Measurements from ENCODE around the gene GDPGP1. TPM values are rescaled to one million over a fixed set of nuclear protein-coding genes. Genes with fewer than 3 reads are reported as not detected.

Gene GDPGP1
- total and polyA plus RNA-seq, 2 experiments from 2014 or later = 0.61 to 3.8 TPM

DNA sequence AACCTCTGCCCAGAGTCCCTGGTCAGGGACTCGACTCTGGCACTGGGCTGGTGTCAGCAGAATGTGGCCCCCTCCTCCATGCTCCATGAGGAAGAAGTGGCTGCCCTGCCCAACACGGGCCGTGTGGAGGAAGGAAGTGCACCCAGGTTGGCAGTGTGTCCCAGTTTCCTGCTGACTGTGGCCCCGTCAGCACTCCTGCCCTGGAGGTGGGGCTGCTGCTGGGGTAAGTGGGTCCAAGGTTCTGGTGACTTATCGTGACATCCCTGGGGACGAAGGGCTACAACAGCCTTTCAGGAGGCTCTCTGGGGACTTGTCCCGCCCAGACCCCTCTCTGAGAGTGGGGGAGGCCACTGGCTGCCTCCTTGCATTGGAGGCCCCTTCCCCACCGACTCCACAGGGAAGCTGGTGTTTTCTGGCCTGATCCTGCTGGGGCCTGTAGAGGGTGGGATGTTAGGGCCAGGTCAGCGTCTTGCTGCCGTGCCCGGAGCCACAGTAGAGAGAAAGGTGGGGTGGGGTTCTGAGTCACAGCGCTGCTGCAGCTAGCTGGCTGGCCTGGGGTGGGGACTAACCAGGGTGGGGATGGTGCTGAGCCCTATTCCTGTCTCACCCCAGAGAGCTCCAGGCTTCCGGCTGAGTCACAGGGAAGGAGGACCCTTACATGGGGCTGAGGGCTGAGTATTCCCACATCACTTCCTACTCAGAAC lies 22.4 kb upstream of the GDPGP1 start (continued):
- TF ChIP-seq, protein P1, sequence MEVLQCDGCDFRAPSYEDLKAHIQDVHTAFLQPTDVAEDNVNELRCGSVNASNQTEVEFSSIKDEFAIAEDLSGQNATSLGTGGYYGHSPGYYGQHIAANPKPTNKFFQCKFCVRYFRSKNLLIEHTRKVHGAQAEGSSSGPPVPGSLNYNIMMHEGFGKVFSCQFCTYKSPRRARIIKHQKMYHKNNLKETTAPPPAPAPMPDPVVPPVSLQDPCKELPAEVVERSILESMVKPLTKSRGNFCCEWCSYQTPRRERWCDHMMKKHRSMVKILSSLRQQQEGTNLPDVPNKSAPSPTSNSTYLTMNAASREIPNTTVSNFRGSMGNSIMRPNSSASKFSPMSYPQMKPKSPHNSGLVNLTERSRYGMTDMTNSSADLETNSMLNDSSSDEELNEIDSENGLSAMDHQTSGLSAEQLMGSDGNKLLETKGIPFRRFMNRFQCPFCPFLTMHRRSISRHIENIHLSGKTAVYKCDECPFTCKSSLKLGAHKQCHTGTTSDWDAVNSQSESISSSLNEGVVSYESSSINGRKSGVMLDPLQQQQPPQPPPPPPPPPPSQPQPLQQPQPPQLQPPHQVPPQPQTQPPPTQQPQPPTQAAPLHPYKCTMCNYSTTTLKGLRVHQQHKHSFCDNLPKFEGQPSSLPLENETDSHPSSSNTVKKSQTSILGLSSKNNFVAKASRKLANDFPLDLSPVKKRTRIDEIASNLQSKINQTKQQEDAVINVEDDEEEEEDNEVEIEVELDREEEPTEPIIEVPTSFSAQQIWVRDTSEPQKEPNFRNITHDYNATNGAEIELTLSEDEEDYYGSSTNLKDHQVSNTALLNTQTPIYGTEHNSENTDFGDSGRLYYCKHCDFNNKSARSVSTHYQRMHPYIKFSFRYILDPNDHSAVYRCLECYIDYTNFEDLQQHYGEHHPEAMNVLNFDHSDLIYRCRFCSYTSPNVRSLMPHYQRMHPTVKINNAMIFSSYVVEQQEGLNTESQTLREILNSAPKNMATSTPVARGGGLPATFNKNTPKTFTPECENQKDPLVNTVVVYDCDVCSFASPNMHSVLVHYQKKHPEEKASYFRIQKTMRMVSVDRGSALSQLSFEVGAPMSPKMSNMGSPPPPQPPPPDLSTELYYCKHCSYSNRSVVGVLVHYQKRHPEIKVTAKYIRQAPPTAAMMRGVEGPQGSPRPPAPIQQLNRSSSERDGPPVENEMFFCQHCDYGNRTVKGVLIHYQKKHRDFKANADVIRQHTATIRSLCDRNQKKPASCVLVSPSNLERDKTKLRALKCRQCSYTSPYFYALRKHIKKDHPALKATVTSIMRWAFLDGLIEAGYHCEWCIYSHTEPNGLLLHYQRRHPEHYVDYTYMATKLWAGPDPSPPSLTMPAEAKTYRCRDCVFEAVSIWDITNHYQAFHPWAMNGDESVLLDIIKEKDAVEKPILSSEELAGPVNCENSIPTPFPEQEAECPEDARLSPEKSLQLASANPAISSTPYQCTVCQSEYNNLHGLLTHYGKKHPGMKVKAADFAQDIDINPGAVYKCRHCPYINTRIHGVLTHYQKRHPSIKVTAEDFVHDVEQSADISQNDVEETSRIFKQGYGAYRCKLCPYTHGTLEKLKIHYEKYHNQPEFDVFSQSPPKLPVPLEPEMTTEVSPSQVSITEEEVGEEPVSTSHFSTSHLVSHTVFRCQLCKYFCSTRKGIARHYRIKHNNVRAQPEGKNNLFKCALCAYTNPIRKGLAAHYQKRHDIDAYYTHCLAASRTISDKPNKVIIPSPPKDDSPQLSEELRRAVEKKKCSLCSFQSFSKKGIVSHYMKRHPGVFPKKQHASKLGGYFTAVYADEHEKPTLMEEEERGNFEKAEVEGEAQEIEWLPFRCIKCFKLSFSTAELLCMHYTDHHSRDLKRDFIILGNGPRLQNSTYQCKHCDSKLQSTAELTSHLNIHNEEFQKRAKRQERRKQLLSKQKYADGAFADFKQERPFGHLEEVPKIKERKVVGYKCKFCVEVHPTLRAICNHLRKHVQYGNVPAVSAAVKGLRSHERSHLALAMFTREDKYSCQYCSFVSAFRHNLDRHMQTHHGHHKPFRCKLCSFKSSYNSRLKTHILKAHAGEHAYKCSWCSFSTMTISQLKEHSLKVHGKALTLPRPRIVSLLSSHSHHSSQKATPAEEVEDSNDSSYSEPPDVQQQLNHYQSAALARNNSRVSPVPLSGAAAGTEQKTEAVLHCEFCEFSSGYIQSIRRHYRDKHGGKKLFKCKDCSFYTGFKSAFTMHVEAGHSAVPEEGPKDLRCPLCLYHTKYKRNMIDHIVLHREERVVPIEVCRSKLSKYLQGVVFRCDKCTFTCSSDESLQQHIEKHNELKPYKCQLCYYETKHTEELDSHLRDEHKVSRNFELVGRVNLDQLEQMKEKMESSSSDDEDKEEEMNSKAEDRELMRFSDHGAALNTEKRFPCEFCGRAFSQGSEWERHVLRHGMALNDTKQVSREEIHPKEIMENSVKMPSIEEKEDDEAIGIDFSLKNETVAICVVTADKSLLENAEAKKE (CRISPR knock-in tag; IDR thresholded peaks at IDR 0.05) = no peak
- TF ChIP-seq ZNF114 (CRISPR knock-in tag; IDR thresholded peaks at IDR 0.05) = no peak
- no peak for TF ChIP-seq STAT1 (IDR thresholded peaks at IDR 0.05; ENCODE audit: unreplicated experiment)
- no peak for TF ChIP-seq EZH2 (IDR thresholded peaks at IDR 0.05; ENCODE audit: low read depth, unreplicated experiment)
- no peak for TF ChIP-seq POLR2AphosphoS5 (IDR thresholded peaks at IDR 0.05; ENCODE audit: low read depth)

DNA sequence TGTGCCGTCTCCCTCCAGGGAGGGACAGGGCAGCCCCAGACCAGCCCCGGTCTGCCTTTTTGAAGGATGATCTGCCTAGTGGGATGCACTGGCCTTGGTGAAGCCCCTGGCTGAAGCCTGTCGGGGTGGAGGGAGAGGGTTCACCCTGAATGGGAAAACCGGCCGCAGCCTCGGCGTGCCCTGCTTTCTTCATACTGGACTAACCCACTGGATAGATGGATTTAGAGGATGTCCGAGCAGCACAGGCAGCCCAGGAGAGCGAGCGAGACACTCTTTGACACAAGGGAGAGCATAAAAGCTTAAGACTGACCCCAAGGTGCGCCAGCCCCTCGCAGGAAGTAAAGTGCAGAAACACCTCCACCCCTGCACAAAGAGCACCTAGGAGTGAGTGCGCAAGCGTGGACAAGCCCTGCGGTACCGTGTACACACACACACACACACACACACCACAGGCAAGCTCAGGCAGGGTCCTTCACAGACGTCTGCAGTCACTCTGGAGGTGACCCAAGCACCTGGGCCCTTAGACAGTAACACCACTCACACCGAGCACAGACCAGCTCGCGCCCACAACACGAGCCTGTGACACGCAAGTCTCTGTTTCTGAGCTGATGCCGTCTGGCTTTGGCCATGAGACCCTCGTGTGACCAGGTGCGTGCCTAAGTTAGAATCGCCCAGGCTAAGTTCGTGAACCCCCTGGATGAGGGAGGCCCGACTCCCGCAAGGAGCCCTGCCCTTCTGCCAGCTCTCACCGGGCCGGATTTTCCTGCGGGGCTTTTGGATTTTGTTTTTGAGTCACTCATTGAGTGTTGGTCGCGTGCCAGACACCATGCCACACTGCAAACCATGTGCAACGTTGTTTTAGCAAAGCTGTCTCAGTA lies 21.5 kb upstream of the GDPGP1 start:
- no peak for DNase-seq (ENCODE audit: low spot score)
- Mint-ChIP-seq H3K27ac (peak overlapping the region; percentile 83; the same call in 1 of the 2 replicates), H3K36me3 (ENCODE audit: low read depth) (peaks cover 3% of the 10 kb centered on the region; the same call in 2 of the 3 replicates), H3K9me3 (no peaks in the 10 kb centered on the region), H3K4me3 (no peak overlapping the region), H3K27me3 (ENCODE audit: insufficient read depth, low read depth, poor library complexity) (peaks cover 13% of the 10 kb centered on the region), H3K4me1 (peaks cover 16% of the 10 kb centered on the region)
- Histone ChIP-seq H3K4me1 (ENCODE audit: insufficient read depth) (no peaks in the 10 kb centered on the region), H2AFZ (no peak overlapping the region), H3K27me3 (ENCODE audit: insufficient read depth) (no peaks in the 10 kb centered on the region), H3K4me3 (no peak overlapping the region), H3K27ac (ENCODE audit: low read depth) (no peak overlapping the region), H3K36me3 (ENCODE audit: insufficient read depth) (0 out of 2 replicates have a peak, but pooled peaks cover 2% of the 10 kb centered on the region), H3F3A (replicated peaks; ENCODE audit: low read depth) (no peaks in the 10 kb centered on the region), H3K79me2 (replicated peaks; ENCODE audit: insufficient read depth) (peaks cover 33% of the 10 kb centered on the region), H3K9me2 (ENCODE audit: insufficient read depth) (no peaks in the 10 kb centered on the region), H4K20me1 (replicated peaks; ENCODE audit: insufficient read depth) (peaks cover 13% of the 10 kb centered on the region), H3K4me2 (no peak overlapping the region)
- TF ChIP-seq, protein P2, sequence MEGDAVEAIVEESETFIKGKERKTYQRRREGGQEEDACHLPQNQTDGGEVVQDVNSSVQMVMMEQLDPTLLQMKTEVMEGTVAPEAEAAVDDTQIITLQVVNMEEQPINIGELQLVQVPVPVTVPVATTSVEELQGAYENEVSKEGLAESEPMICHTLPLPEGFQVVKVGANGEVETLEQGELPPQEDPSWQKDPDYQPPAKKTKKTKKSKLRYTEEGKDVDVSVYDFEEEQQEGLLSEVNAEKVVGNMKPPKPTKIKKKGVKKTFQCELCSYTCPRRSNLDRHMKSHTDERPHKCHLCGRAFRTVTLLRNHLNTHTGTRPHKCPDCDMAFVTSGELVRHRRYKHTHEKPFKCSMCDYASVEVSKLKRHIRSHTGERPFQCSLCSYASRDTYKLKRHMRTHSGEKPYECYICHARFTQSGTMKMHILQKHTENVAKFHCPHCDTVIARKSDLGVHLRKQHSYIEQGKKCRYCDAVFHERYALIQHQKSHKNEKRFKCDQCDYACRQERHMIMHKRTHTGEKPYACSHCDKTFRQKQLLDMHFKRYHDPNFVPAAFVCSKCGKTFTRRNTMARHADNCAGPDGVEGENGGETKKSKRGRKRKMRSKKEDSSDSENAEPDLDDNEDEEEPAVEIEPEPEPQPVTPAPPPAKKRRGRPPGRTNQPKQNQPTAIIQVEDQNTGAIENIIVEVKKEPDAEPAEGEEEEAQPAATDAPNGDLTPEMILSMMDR (conservative IDR thresholded peaks at IDR 0.05; ENCODE audit: low read depth in 2 of 2) = no peak
- TF ChIP-seq EZH2 (IDR thresholded peaks at IDR 0.05; ENCODE audit: low read depth, unreplicated experiment) (no peak), NANOG (IDR thresholded peaks at IDR 0.05; ENCODE audit: borderline replicate concordance) (no peak)
- ATAC-seq = no peak
